GM19238 (cell line): Measurements from ENCODE around the gene CEP70.
"Not testable (repeated sequence)": the region's sequence is repeated elsewhere in the genome, so short reads cannot be mapped to it uniquely, and the experiment has no call there.

Source experiments
- DNase-seq: peaks from one replicate; pipeline ENCODE4 v3.0.0; 2011; ENCODE audit warnings: low spot score; ENCODE audit not compliant: insufficient read length

The CEP70 gene

GRCh38 chr3:138470687-138471086 lies 123.4 kb downstream of the CEP70 start:
- no peak for DNase-seq

DNA sequence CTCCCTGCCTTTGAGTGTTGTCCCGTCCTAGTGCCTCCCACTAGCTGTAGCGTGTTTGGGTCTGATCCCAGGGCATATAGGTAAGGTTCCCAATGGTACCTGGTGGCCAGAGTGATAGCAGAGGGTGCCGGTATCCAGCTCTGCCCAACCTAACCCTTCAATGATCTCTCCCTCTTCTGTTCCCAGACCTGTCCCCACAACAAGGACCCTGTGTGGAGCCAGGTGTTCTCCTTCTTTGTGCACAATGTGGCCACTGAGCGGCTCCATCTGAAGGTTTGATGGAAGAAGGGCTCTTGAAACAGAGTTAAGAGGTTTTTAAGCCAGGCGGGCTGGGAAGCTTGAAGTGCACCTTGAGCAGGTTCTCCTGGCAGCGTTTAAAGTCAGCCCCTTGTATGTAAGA lies 124.2 kb downstream of the CEP70 start:
- no peak for DNase-seq

- no peak for DNase-seq
Measured at GRCh38 chr3:138468886-138469285, 125.2 kb downstream of the CEP70 start.

GRCh38 chr3:138468451-138468850 lies 125.6 kb downstream of the CEP70 start:
- DNase-seq: no peak

DNA sequence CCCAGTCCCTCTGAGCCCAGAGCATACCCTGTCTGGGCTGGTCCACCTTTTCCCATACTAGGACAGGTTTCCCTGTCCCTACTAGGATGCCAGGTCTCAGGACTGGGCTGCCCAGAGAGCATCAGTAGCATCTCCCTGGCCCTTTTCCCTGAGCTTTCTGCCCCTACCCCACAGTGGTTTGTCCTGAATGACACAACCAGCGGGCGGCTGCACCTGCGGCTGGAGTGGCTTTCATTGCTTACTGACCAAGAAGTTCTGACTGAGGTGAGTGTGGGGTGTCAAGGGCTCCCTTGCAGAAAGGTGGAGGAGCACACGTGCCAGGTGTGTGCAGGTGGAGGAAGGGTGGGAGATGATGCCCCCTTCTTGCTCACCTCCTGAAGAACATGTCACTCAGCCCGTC lies 126.1 kb downstream of the CEP70 start:
- no peak for DNase-seq

GRCh38 chr3:138465925-138466324 lies 128.1 kb downstream of the CEP70 start:
- no peak for DNase-seq

- no peak for DNase-seq
Measured at GRCh38 chr3:138465451-138465850, 128.6 kb downstream of the CEP70 start.

GRCh38 chr3:138464491-138464860 lies 129.6 kb downstream of the CEP70 start:
- DNase-seq: no peak

DNA sequence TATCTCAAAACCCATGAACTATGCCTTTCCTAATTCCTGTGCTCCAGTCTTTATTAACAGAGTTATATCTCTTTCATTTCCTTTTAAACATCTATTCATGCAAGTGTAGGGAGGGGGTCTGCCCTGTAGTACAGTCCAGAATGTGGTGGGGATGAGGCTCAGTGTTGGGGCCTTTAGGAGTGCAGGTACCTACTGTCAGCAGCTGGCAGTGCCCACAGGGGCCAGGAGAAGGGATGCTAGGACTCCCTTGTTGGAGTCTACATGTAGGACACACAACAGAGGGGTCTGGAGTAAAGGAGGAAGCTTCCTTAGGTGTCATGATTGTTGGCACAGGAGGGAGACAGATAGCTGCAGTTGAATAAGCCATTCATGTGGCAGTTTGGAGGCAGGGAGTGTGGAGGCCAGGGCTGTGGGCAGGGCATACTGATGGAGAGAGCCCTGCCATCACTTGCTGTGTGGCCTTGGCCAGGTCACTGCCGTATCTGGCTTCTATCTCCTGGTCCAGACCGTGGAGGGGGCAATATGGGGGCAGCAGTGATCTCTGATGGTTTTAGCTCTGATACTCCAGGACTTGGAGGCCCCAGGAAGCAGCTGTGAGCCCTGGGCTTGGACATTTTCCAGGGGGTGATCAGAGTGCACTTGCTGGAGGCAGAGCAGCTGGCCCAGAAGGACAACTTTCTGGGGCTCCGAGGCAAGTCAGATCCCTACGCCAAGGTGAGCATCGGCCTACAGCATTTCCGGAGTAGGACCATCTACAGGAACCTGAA lies 130.2 kb downstream of the CEP70 start:
- DNase-seq: no peak

DNA sequence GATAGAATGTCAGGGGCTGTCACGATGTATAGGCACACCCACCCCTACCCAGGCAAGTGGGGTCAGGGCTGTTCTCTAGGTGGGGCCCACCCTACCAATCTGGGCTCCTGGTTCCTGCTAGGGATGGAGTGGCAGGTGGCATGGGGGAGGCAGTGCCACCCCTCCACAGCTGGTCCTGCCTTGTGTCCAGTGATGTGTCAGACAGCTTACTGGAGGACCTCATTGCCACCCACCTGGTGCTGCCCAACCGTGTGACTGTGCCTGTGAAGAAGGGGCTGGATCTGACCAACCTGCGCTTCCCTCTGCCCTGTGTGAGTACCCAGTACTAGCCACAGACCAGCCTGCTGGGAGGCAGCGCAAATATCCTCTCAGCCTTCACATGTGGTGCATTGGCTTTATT lies 132.2 kb downstream of the CEP70 start:
- DNase-seq: no peak

DNA sequence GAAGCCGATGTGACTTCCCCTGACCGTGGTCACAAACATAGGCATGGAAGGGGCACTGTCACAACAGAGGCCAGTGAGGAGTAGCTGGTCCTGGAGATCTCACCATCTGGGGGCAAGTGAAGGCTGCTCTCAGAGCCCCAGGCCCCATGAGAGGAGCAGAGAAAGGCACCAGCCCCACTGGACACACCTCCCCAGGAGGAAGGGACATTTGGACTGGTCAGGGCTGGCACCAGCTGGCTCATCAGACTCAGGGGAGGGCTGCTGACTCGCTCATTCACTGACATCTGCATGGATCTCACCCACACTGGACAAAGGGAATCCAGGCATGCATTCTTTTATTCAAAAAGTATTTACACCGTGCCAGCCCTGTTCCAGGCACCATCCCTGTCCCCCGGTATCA lies 132.8 kb downstream of the CEP70 start:
- DNase-seq: no peak

DNA sequence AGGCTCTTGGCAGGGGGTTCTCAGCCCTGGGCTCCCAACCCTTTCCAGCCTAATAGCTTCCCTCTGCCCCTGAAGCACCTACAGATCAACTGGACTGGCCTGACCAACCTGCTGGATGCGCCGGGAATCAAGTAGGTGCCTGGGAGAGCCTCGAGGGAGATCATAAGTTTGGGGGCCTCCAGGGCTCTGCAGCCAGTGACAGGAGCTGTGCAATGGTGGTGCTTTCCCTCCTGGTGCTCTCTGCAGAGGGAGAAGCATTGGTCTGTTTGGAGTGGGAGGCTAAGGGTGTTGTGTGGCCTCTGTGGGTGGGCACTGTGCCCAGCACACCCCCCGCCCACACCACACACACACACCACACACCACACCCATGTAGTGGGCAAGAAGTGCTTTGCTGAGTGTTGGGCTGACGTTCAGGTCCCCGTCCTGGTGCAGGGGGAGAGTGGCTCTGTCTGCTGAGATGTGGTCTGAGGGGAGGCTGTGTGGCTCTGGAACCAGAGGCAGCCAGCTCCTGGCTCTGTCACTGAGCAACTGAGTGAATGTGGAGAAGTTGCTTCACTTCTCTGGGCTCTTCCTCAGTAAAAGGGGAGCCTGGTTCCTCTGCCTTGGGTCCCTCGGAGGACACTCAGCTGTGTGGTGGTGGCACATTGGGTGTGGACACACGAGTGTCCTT lies 133.4 kb downstream of the CEP70 start:
- DNase-seq: no peak

DNA sequence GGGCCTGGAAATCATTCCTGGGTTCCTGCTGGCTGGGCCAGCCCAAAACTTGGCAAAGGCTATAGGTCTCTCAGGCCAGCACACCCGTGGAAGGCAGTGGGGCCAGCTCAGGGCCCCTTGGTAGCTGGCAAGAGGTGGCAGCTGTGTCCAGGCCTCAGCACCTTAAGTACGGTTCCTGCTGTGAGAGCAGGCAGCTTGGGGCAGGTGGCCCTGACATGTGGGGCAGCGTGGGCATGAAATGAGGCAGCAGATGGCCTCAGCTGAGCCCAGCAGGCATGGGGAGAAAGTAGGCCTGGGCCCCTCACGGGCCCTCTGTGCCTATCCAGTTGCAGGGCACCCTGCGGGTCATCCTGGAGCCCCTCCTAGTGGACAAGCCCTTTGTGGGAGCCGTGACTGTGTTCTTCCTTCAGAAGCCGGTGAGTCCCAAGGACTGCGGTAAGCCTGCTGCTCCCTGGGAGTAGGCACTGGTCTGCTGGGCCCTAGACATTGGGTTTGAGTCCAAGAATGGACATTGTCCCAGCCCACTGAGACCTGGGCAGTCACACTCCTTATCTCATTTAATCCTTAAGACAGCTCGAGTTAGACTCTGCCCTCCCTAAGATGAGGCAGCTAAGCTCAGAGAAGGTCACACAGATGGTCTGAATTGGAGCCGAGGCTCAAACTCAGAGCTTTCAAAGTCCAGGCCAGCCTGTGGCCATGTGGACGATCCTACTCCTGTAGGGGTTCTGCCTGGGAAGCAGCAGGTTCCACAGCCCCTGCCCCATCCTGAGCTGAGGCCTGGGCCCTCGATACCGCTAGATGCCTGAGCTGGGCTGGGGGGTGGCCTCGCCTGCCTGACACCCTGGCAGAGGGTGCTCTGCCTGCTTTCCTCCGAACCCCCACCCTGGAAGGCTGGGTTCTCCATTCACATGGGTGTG lies 134.2 kb downstream of the CEP70 start:
- no peak for DNase-seq

DNA sequence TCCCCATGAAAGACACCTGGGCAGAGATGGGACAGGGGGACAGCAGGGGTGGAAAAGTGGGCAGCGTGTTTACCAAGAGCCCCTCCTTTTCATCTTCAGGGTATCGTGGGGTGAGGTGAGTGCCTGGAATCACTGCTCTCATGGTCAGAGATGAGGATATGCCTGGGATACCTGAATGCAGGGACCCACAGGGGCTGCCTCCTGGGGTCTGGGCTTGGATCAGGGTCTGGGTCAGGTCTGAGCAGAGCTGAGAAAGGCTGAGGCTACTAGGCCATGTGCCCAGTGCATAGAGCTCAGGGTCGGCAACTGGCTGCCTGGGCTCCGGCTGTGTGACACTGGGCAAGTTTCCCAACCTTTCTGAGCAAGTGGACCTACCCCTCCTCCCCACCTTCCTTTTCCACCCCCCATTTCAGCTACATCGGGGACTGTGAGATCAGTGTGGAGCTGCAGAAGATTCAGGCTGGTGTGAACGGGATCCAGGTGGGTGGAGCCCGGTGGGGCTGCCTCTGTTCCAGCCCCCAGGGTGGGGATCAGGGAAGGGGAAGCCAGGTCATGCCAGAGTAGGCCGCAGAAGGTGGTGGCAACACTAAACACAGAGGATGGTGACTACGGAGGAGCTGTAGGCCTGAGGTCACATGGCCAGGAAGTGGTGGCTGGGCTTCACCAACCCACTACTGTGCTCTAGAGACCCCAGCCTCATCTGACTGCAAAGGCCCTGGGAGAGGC lies 135.1 kb downstream of the CEP70 start:
- no peak for DNase-seq

DNA sequence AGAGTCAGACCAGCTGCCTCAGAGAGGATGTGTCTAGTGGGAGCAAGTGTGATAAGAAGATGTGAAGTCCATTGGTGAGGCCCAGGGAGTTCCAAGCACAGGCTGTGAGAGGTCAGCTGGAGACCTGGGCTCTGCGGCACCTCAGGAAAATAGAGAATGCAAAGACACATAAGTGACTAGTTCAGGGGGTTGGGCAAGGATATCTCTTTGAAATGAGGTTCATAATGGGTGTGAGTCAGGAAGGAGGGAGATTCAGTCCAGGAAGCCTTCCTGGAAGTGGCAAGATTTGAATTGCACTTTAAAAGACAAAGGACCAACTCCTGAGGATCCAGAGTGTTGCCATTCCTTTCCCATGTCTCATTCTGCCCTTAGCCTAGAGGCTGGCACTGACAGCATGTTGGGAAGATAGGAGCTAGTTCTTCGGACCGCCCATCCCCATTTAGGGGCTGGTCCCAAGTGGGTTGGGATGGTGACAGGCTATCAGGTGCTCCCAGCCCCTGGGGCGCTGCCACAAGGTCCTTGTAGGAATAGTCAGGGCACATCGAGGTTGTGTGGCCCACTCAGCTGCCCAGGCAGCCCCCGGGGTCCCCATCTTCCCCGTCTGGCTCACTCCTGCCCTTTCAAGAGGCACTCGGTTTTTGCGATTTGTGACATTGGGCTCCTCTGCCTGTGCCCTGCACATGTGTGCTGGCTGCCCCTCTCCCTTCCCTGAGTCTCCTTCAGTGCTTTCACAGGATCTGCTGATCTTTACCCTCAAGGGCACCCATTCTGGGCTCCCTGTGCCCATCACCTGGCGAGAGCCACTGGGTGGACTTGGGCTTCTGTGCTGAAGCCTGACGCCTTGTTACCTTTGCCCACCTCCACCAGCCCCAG lies 136.0 kb downstream of the CEP70 start:
- DNase-seq: no peak

DNA sequence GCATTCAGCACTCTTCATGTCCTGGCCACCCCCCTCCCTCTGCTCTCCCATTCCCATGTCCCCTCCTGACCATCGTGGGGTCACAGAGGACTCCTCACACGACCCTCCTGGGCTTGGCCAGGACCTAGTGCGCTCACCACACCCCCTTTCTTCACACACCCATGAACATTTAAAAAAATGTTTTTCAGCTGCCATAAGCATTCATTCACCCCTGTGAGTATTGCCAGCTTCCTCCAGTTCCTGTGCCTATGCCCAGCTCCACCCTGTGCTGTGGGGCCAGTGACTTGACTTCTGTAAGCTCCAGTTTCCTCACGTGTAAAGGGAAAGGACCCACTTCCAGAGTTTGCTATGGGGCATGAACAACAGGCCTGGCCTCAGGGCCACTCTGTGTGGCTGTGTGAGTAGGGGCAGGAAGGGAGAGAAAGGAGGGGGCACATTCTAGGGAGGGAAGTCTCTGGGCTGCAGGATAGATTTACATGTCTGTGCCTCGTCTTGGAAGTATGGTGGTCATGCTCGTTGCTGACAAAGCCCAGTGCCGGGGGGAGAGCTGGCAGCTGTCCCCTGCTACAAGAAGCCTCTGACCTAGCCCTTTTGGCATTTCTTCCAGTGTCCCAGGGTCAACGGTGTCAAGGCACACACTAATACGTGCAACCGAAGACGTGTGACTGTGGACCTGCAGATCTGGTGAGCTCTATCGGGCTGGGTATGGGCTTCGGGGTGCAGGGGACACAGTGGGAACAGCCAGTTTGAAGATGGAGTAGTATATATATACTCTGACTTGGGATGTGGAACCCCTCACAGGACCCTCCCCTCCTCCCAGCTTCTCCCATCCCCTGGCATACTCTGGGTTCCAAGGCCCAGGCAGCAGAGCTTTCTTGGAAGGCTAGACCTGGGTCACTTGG lies 136.8 kb downstream of the CEP70 start:
- no peak for DNase-seq

GRCh38 chr3:138455801-138456716 lies 138.0 kb downstream of the CEP70 start:
- DNase-seq: no peak

DNA sequence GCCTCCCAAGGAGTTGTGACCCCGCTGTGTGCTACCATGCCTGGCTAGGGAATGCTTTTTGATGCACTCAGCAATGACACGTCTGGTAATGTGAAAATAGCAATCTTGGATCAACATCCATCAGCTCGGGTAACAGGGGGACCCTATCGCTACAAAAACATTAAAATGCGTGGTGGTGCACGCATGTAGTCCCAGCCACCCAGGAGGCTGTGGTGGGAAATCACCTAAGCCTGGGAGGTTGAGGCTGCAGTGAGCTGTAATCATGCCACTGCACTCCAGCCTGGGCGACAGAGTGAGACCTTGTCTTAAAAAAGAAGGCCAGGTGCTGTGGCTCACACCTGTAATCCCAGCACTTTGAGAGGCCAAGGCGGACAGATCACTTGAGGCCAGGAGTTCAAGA lies 140.1 kb downstream of the CEP70 start:
- not testable (repeated sequence) for DNase-seq
